GM19455 (cell line): ENCODE measurements around the gene MKLN1.
A peak's percentile ranks its signal among the peaks of the same experiment; 100 is the strongest.
"Not testable (repeated sequence)": the region's sequence is repeated elsewhere in the genome, so short reads cannot be mapped to it uniquely, and the experiment has no call there.

Experiments used
- ATAC-seq: cut with Tn5 transposase; IDR thresholded peaks from one replicate; pipeline ENCODE4 v1.9.1; 2021; ENCODE audit not compliant: unreplicated experiment

The MKLN1 gene

GRCh38 chr7:131327626-131328376 is at the start of gene MKLN1:
MKLN1 (plus strand) TSS chr7:131327876; CDS start chr7:131327900, 24 bp downstream.
- peak; percentile 88 for ATAC-seq

DNA sequence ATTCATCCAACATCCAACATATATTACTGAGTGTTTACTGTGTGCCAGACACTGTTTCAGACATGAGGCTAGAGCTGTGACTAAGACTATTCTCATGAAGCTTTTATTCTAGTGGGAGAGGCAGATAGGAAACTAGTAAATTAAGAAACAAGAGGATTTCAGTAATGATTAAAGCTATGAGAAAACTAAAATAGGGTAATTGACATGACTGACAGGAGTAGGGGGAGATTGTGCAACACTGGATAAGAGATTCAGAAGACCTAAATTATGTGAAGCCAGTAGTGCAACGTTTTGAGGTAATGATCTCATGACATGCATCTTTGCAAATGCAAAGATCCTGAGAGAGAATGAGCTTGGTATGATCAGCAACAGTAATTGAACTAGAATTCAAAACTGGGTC is 48.6 kb upstream of the MKLN1 start:
- ATAC-seq: no peak

DNA sequence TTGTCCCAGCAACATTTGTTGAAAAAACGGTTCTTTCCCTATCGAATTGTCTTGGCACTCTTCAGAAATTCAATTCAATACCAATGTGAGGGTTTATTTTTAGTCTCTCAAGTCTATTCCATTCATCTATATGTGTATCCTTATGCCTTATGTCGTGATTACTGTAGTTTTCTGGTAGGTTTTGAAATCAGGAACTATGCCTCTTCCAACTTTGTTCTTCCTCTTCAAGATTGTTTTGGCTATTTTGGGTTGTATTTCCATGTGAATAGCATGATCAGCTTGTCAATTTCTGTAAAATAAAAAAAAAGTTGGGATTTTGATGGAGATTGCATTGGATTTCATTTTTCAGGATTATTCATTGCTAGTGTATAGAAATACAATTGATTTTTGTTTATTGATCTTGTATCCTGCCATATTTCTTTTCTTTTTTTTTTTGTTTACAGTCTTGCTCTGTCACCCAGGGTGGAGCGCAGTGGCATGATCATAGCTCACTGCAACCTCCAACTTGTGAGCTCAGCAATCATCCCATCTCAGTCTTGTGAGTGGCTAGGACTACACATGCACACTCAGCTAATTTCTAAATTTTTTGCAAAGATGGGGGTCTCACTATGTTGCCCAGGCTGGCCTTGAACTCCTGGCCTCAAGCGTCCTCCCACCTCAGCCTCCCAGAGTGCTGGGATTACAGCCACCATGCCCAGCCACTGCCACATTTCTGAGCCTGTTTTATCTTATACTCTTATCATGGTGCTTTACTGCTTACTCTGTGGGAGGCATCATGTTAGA is 46.2 kb upstream of the MKLN1 start:
- no peak for ATAC-seq

- ATAC-seq: no peak
These were observed 42.8 kb upstream of the MKLN1 start for GRCh38 chr7:131284702-131285419.

DNA sequence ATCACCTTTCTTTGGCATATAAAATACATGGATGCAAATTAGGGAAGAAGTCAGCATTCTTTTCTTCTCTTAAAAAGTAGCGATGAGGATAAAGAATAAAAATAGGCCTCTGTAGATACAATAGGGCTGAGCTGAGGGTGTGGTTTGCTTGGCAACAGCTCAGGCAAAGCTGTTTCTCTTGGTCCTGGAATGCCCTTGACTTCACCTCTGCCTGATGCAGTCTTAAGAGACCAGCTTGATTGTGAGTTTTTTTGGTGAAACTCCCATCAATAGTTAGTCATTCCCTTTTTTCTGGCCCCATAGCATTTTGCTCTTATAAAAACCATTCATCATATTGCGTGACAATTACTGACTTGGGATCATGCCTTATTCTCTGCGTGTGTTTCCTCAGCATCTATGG is 42.1 kb upstream of the MKLN1 start:
- ATAC-seq: no peak

DNA sequence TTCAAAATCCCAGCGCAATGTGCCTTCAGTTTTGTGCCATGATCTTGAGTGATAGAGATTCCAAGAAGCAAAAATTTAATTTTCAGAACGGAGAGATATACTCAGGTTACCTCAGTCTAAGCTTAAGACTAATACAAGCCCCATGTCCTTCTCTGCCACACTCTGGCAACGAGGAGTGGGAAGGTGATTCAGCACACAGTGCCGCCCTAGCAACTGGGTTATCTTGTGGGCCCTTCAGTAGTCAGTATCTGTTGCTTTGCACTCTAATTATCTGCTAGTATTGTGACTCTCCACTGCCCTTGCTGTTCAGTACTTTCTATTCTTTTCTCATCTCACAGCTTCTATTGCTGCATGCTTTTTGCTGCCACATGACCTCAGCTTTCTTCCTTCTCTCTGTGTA is 39.2 kb upstream of the MKLN1 start:
- no peak for ATAC-seq

- ATAC-seq: no peak
These were observed 38.6 kb upstream of the MKLN1 start for GRCh38 chr7:131289051-131289450.

DNA sequence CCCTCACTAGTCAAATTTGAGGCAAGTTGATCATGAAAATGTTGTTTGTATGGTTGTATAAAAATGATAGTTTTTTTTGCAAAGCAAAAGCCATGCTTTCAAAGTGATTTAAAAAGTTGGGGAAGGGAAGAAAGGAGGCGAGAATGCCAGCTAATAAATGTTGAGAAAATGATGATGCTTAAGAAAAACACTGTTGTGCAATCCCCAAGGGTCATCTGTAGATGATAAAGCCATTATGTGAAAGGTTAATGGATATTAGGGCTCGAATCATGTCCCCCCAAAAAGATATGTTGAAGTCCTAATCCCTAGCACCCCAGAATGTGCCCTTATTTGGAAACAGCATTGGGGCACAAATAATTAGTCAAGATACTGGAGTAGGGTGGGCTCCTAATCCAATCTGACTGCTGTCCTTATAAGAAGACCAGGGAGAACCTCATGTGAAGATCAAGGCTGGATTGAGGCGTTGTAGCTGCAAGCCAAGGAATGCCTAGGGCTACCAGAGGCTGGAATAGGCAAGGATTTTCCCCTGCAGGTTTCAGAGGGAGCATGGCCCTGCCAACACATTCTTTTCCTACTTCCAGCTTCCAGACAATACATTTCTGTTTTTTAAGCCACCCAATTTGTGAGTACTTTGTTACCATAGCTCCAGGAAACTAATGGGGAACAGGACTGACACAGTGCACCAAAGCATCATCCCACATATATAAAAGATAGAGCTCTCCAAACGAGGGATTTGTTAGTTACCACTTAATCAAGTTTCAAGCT is 35.4 kb upstream of the MKLN1 start:
- ATAC-seq: no peak

DNA sequence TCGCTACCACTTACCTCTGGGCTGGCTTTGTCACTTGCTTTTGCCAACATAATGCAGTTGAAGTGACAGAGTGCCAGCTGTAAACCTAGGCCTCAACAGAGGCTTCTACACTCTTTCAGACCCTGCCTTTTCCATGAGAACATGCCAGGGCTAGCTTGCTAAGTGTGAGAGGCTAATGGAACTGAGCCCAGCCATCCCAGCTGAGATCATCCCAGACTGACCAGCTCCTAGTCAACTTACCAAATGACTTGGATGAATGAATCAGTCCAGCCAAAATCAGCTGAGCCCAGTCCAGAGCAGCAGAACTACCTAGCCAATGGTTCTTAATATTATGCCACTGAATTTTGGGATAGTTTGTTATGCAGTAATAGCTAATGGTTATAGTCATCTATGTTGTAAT is 34.7 kb upstream of the MKLN1 start:
- ATAC-seq: no peak

DNA sequence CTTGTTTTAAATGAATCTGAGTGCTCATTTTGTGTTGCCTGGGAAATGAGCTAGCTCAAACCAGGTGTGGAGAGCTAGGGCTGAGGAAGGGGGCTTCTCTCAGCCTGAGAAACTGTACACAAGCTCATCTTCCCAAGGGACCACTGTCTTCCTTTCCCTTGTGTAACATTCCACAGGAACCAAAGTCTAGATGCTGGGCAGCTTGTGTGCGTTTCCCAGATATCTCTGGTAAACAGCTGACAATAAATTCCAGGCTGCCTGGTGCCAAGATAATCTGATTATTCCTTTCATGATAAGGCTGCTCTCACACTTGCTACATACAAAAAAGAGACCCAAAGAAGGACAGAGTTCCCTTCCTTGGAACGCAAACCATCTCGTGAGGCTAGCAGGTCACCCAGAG is 33.1 kb upstream of the MKLN1 start:
- no peak for ATAC-seq

DNA sequence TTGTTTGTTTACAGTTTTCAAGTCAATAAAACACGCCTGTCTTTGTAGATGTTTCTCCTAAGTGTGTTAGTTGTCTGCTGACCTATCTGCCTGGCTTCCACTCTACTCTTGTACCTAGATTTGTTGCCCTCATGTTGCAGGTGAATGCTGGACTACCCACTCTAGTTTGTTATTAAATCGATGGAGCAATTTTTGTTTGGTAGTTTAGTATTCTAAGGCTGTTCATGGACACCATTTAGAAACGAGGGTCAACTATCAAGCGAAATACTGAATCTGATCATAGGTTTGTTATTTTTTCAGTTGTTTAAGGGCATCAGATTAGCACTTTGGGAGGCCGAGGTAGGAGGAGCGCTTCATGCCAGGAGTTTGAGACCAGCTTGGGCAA is 29.1 kb upstream of the MKLN1 start:
- ATAC-seq: no peak

DNA sequence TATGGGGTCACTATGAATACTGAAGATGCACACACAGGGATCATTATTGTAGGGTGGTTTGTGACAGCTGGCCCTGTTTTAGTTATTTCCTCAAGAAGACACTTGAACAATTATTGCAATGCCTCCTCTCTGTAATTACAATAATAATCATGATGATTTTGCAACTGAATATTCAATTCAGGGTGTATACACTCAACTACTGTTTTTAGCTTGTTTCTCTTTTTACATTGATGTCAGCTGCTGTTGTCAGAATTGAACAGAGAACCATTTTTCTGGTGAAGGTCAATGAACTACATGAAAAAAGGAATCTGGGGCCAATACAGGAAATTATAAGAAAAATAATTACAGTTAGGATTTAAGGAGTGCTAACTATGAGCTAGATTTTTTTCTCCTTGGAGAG is 28.6 kb upstream of the MKLN1 start:
- ATAC-seq: no peak

- ATAC-seq: no peak
These were observed 27.6 kb upstream of the MKLN1 start for GRCh38 chr7:131300078-131300477.

DNA sequence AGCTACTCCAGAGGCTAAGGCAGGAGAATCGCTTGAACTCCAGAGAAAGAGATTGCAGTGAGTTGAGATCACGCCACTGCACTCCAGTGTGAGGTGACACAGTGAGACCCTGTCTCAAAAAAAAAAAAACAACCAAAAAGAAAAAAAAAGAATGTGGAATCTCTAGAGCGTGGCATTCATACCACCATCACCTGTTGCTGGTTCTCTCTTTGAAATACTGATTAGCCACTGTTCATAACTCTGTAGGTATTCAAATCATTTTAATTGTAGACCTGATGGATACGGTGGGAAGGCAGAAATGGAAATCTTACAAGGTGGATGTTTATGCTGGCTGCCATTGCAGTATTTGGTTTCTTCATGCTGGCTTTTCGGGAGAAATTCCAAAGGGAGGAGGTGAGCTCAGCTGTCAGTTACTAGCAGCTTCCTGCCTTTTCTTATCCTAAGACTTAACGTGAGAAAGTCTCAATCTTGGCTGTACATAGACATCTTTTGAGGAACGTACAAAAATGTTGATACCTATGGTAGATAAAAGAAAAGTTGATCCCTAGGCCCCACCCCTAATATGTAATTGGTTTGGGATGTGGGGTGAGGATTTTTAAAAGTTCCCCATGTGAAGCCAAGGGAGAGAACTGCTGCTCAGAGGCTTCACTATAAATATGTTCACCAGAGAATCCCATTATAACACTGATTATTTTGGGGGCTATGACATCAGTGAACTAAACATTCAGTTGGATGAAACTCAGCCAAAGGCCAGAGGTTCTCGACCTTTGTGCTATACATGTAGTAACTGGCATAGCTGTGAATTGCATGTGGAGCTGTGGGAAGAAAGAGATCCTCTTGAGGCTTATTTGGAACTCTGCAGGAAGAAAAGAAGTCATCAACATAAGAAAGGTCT is 26.9 kb upstream of the MKLN1 start:
- no peak for ATAC-seq

DNA sequence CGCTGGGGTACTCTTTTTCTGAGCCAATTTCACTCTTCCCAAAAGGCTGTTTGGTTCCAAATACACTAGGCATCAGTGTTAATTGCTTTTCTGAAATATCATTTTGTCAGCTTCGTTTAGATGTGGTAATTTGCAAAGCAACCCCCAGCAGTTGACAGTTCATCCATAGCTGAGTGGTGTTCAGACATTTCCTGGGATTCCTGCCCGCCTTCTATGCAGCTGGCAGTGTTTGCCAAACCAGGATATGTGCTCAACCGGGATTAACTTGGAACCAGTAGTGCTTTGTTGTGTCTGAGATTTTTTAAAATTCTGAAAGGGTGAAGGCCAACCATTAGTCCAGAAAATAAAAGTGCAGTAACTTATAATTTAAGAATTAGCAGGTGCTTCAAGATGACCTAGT is 25.2 kb upstream of the MKLN1 start:
- ATAC-seq: no peak

DNA sequence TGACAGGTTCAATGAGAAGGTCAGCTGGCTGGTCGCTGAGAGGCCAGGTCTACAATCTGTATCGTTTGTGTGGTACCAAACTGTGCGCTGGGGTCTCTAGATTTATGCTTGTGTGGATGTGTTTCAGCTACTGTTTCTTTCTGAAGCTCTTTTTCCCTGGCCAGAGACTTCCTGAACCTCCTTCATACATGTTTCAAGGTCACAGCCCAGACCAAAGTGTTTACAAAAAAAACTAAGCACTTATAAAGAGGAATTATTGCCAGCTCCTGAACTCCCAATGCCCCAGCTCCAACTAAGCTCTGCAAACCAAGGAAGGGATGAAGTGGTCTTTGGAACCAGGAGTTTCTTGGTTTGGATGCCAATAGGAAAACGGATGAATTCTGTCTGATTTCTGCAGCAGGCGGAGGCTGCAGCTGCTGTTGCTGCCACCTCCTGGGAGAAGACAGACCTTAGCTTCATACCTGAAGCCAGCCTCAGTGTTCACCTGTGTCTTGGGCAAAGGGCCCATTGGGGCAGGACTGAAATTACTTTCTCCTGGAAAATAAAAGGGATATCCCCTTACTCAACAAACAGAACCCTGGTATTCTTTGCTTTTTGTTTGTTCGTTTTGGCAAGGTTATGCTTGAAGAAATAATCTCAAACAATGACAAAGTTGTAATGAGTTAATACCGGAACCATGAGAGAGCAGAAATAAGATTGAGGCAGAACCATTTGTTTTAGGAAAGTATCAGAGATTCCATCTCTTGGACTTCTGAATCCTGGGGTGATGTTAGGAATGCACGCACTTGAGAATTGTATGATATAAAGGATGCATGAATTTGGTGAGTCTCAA is 24.6 kb upstream of the MKLN1 start:
- no peak for ATAC-seq

DNA sequence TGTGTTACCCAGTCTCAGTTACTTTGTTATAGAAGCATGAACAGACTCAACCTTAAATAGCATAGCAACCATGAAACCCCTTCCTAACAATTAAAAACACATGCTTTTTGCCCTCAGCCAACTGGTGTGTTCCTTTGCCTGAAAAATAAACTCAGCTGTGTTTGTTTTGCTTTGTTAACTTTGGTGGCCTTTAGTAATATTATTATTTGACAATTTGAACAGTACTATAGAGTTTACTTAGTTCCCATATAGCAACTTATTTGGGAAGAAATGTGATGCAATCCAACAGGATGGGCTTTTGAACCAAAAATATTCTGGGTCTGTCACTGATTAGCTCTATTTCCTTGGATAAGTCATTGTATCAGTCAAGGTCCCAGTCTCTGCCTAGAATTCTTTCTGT is 22.5 kb upstream of the MKLN1 start:
- no peak for ATAC-seq

GRCh38 chr7:131306041-131306440 is 21.6 kb upstream of the MKLN1 start:
- ATAC-seq: not testable (repeated sequence)

GRCh38 chr7:131306777-131307176 is 20.9 kb upstream of the MKLN1 start:
- ATAC-seq: no peak
